ENCODE results near the gene CDH13.

DNA sequence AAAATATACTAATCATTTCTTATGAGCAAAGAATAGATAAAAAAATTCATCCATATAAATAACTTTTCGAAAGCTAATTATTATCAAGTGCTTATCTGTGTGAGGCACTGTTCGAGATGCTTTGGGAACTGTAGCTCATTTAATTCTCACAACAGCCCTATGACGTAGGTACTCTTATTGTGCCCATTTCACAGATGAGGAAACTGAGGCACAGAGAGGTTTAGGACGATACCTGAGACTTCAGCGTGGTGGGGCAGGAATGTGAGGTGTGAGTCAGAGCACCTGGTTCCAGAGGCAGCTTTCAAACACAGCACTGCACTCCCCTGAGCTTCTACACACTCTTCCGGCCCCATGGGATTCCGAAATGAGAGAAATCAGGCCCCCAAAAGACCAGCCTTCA is 995.2 kb downstream of the CDH13 start:
- TF ChIP-seq, protein P1, sequence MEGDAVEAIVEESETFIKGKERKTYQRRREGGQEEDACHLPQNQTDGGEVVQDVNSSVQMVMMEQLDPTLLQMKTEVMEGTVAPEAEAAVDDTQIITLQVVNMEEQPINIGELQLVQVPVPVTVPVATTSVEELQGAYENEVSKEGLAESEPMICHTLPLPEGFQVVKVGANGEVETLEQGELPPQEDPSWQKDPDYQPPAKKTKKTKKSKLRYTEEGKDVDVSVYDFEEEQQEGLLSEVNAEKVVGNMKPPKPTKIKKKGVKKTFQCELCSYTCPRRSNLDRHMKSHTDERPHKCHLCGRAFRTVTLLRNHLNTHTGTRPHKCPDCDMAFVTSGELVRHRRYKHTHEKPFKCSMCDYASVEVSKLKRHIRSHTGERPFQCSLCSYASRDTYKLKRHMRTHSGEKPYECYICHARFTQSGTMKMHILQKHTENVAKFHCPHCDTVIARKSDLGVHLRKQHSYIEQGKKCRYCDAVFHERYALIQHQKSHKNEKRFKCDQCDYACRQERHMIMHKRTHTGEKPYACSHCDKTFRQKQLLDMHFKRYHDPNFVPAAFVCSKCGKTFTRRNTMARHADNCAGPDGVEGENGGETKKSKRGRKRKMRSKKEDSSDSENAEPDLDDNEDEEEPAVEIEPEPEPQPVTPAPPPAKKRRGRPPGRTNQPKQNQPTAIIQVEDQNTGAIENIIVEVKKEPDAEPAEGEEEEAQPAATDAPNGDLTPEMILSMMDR (IDR thresholded peaks at IDR 0.05; ENCODE audit: low read depth, low read length, poor library complexity, severe bottlenecking), result no peak
- TF ChIP-seq EZH2phosphoT487 (IDR thresholded peaks at IDR 0.05; ENCODE audit: borderline replicate concordance, low read length), result no peak

Measured in DOHH2 (cell line).